Stomach (tissue), 9 donors: ENCODE results near the gene RAI1. TPM values are rescaled to one million over a fixed set of nuclear protein-coding genes. Genes with fewer than 3 reads are reported as not detected.
A peak's percentile ranks its signal among the peaks of the same experiment; 100 is the strongest.

Experiments
- DNase-seq, 2 donors: peaks; one replicate each; pipeline versions ENCODE4 v3.0.0 to v3.0.0-alpha.2; 2013 to 2019
- H3K27ac ChIP-seq, 5 donors: fragments of 200-600 bp in 4 of 5; sonication (generic) in 4 of 5; one replicate each; pipeline ENCODE4 v1.5.1; 2013 to 2019; ENCODE audit warnings: mild to moderate bottlenecking in 1 of 5, moderate library complexity in 1 of 5
- H3K27me3 ChIP-seq, 3 donors: fragments of 200-600 bp; sonication (generic); one replicate each; pipeline ENCODE4 v1.5.1; 2017 to 2019; ENCODE audit warnings: mixed run types in 1 of 3
- H3K36me3 ChIP-seq, 4 donors: fragments of 200-600 bp; sonication (generic); 1 replicate in 3 of 4; 2 replicates in 1 of 4; pipeline ENCODE4 v1.5.1; 2016 to 2019
- H3K4me1 ChIP-seq, 4 donors: fragments of 200-600 bp; sonication (generic); one replicate each; pipeline ENCODE4 v1.5.1; 2016 to 2019
- H3K4me3 ChIP-seq, 4 donors: fragments of 200-600 bp; sonication (generic) in 3 of 4; one replicate each; pipeline ENCODE4 v1.5.1; 2016 to 2019; ENCODE audit warnings: mild to moderate bottlenecking in 1 of 4
- H3K9me3 ChIP-seq, 4 donors: fragments of 200-600 bp; sonication (generic); one replicate each; pipeline ENCODE4 v1.5.1; 2016 to 2019
- EP300 ChIP-seq: sonication (generic); formaldehyde crosslinking; IDR thresholded peaks from one replicate; pipeline ENCODE4 v1.6.1; 2017; ENCODE audit warnings: antibody characterized with exemption
- POLR2A ChIP-seq, 4 donors: fragments of 450-650 bp; IDR thresholded peaks; one replicate each; pipeline ENCODE4 v1.6.1; 2016; ENCODE audit warnings: antibody characterized with exemption in 4 of 4, control low read depth in 2 of 4, mild to moderate bottlenecking in 1 of 4, moderate library complexity in 1 of 4
- POLR2AphosphoS5 ChIP-seq, 3 donors: sonication (generic); formaldehyde crosslinking; IDR thresholded peaks; one replicate each; pipeline ENCODE4 v1.6.1; 2016; ENCODE audit warnings: antibody characterized with exemption in 3 of 3
- WGBS, 5 donors: extraction: QIAGEN DNeasy Blood & Tissue Kit in 3 of 5; methylation state at CpG; one replicate each; pipeline versions ENCODE4 v1.1.5 to v1.1.7; 2013 to 2018; 5-methylcytosine and 5-hydroxymethylcytosine counted together
- intact Hi-C: fragments of 100-400 bp; cut with DNase I; formaldehyde crosslinking; loops from one replicate; pipeline ENCODE4 v1.15.1; 2023; ENCODE audit warnings: low total_unique reads
- polyA plus RNA-seq, 3 donors: library from polyadenylated mRNA; stranded (reverse); fragments of 200-250 nt; gene quantifications; one replicate each; pipeline ENCODE4 v1.2.3, GENCODE V29; 2013
- total RNA-seq, 5 donors: library from RNA; depleted of rRNA; stranded (reverse); fragments of >200 nt; gene quantifications; one replicate each; pipeline versions ENCODE4 v1.1.0 to v1.2.3, GENCODE V29; 2014 to 2016
- TF ChIP-seq, protein P1 (sequence below), 7 experiments: fragments of 450-650 bp in 4 of 7; fragments of 200-600 bp in 3 of 7; sonication (generic) in 3 of 7; IDR thresholded peaks; one replicate each; pipeline ENCODE4 v1.5.1; 2016 to 2019; ENCODE audit warnings: antibody characterized with exemption in 7 of 7, control low read depth in 2 of 7, mild to moderate bottlenecking in 1 of 7
- donor health status: healthy with polysubstance abuse.
- donor health status: Bipolar disorder and iron deficiency.
- donor health status: healthy.

The RAI1 gene
- total and polyA plus RNA-seq, 8 donors = 4.6 to 94.5 (median 28.3) TPM

DNA sequence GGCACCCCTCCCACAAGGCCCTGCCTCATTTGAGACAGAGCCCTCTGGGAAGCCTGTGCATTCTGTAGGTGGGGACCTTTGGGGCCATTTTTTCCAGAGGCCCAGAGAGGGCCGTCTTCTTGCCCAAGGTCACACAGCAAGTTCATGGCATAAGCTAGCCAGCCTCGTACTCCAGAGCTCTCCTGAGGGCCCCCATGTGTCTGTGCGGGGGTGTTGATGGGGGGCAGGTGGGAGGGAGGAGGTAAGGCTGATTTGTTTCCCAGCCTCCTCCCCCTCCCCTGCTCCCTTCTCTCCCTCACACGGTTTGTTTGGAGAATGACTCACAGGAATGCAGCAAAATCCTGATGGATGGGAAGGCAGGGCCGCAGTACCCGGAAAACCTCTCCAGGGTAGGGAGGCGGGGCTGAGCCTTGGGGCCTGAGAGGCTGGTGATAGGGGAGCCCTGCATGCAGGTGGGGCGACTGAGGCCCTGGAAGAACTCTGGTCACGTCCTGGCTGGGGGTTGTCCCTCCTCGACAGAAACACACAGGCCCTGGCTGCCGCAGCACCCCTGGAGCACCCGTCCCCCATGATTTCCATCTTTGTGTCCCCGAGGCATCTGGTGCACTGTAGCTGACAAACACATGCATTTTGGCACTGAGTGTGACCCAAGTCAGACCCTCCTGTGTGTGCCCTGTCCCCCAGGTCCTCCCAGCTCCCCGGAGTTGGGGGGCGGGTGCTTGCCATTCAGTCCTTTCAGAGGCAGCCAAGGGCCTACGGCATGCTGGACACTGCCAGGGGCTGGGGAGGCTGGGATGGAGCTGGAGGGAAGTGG lies 29.7 kb downstream of the RAI1 start:
- peak; percentile 94 to 97 for DNase-seq
- no peak overlapping the region for H3K4me3 ChIP-seq
- H3K36me3 ChIP-seq = no peaks in the 10 kb centered on the region
- H3K27ac ChIP-seq = peak overlapping the region; percentile 83 to 95 (median 89)
- H3K9me3 ChIP-seq = no peaks in the 10 kb centered on the region
- TF ChIP-seq POLR2AphosphoS5 (IDR thresholded peaks at IDR 0.05) (peak; percentile 72 to 94 (median 77)), EP300 (no peak), POLR2A (IDR thresholded peaks at IDR 0.05) (peak in 1 of 4 donors; percentile 27)
- TF ChIP-seq, protein P1, sequence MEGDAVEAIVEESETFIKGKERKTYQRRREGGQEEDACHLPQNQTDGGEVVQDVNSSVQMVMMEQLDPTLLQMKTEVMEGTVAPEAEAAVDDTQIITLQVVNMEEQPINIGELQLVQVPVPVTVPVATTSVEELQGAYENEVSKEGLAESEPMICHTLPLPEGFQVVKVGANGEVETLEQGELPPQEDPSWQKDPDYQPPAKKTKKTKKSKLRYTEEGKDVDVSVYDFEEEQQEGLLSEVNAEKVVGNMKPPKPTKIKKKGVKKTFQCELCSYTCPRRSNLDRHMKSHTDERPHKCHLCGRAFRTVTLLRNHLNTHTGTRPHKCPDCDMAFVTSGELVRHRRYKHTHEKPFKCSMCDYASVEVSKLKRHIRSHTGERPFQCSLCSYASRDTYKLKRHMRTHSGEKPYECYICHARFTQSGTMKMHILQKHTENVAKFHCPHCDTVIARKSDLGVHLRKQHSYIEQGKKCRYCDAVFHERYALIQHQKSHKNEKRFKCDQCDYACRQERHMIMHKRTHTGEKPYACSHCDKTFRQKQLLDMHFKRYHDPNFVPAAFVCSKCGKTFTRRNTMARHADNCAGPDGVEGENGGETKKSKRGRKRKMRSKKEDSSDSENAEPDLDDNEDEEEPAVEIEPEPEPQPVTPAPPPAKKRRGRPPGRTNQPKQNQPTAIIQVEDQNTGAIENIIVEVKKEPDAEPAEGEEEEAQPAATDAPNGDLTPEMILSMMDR (IDR thresholded peaks at IDR 0.05) = no peak
- peaks cover 66 to 97% (median 88%) of the 10 kb centered on the region in 4 donors for H3K4me1 ChIP-seq
- no peaks in the 10 kb centered on the region for H3K27me3 ChIP-seq
- intact Hi-C loops = no loop called here
- WGBS, 5 donors = 18 to 34% (median 24%) methylated on average over 13 to 16 of the region's 16 CpGs

DNA sequence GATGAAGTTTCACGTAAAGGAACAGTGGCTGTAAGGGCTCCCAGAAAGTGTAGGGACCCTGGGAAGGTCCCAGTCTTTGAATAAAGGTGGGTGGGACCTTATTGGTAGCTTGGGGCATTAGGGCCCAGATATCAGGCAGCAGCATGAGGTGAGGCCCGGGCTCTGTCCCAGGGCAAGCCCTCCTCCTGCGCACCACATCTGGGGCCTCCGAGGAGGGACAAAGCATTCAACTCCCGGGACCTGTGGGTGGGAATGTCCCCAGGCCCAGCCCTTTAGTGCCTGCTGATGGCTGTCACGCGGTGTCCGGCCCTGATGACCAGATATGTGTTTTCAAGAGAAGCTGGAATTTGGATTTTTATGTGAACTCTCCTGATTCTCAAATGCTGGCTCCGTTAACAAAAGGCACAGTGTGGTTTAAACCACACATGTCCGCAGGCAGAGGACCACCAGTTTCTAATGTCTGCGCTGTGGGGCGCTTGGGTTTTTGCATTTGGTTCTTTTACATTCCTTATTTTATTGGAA lies 30.4 kb downstream of the RAI1 start:
- TF ChIP-seq, protein P1 (IDR thresholded peaks at IDR 0.05) = no peak
- TF ChIP-seq EP300 = no peak
- no peak for TF ChIP-seq POLR2AphosphoS5 (IDR thresholded peaks at IDR 0.05)
- no peak for TF ChIP-seq POLR2A (IDR thresholded peaks at IDR 0.05)
- no peak overlapping the region for H3K4me3 ChIP-seq
- intact Hi-C loops = no loop called here
- no peaks in the 10 kb centered on the region for H3K27me3 ChIP-seq
- DNase-seq = peak; percentile 55 to 73
- no peaks in the 10 kb centered on the region for H3K36me3 ChIP-seq
- H3K4me1 ChIP-seq = peaks cover 66 to 96% (median 83%) of the 10 kb centered on the region in 4 donors
- no peaks in the 10 kb centered on the region for H3K9me3 ChIP-seq
- WGBS, 5 donors = 32 to 53% (median 42%) methylated on average over 12 of the region's 12 CpGs
- H3K27ac ChIP-seq = peak overlapping the region; percentile 83 to 95 (median 89)

DNA sequence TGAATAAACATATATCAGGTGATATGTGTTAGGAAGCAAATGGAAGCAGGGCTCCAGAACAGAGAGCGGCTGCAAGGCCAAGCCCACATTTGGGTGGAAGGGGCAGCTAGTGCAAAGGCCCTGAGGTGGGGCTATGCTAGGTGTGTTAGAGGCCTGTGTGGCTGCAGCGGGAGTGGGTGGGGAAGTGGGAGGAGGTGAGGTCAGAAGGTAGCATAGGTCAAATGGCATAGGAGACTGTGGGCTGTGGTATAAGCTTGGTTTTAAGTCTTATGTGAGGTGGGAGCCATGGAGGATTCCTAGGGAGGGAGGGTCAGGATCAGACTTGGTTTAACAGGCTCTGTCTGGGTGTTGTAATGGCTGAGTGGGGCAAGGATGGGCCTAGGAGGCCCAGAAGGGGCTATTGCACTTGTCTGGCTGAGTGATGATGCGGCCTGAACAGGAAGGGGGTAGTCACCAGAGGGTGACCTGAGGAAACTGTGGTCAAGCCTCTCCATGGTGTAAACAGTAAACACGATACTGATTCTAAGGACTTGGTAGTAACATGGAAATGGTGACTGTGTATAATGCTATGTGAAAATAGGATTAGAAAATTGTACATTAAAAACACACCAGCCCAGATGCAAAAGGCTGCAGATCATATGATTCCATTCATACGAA lies 31.1 kb downstream of the RAI1 start:
- peaks cover 66 to 92% (median 78%) of the 10 kb centered on the region in 4 donors for H3K4me1 ChIP-seq
- H3K36me3 ChIP-seq = no peaks in the 10 kb centered on the region
- 57 to 69% (median 63%) methylated on average over 5 of the region's 5 CpGs for WGBS, 5 donors
- intact Hi-C loops = no loop called here
- peak overlapping the region; percentile 83 to 95 (median 89) for H3K27ac ChIP-seq
- H3K9me3 ChIP-seq = no peaks in the 10 kb centered on the region
- TF ChIP-seq POLR2AphosphoS5 (IDR thresholded peaks at IDR 0.05) (peak in 1 of 3 donors; percentile 35), EP300 (no peak), POLR2A (IDR thresholded peaks at IDR 0.05) (no peak)
- TF ChIP-seq, protein P1 (IDR thresholded peaks at IDR 0.05) = no peak
- DNase-seq = peak in 1 of 2 donors; percentile 37
- H3K4me3 ChIP-seq = no peak overlapping the region
- H3K27me3 ChIP-seq = no peaks in the 10 kb centered on the region

DNA sequence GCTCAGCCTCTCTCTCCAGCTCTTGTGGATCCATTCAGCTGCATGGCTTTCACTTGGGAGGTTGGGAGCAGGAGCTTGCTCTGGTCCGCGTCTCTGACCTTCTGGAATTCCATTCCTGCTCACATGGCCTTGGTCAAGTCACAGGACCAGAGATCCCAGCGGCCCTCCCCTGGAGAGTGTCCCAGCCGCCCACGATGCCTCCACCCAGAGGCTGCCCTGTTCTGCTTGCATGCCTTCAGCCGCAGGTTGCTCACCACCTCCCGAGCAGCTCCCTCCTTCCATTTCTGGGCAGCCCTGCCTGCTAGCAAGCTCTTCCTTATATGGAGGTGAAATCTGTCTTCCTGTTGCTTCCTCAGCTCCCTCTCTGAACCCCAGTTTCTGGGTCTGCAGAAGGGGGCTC lies 32.6 kb downstream of the RAI1 start:
- no peaks in the 10 kb centered on the region for H3K27me3 ChIP-seq
- intact Hi-C loops = no loop called here
- no peaks in the 10 kb centered on the region for H3K36me3 ChIP-seq
- DNase-seq = peak in 1 of 2 donors; percentile 69
- peak in 2 of 3 donors; percentile 34 to 42 for TF ChIP-seq POLR2AphosphoS5 (IDR thresholded peaks at IDR 0.05)
- TF ChIP-seq, protein P1 (IDR thresholded peaks at IDR 0.05) = no peak
- H3K27ac ChIP-seq = peak overlapping the region; percentile 72 to 95 (median 89)
- H3K9me3 ChIP-seq = no peaks in the 10 kb centered on the region
- peaks cover 63 to 83% (median 68%) of the 10 kb centered on the region in 4 donors for H3K4me1 ChIP-seq
- WGBS, 5 donors = 13 to 62% (median 34%) methylated on average over 7 of the region's 7 CpGs
- peak overlapping the region in 1 of 4 donors; percentile 3 for H3K4me3 ChIP-seq
